Ascending aorta (tissue), 2 donors: Measurements from ENCODE around the gene UBE2V1. TPM values are rescaled to one million over a fixed set of nuclear protein-coding genes. Genes with fewer than 3 reads are reported as not detected.
A peak's percentile ranks its signal among the peaks of the same experiment; 100 is the strongest.
"Not testable (repeated sequence)": the region's sequence is repeated elsewhere in the genome, so short reads cannot be mapped to it uniquely, and the experiment has no call there.

Experiments
- DNase-seq, 2 donors: peaks; one replicate each; pipeline ENCODE4 v3.0.0-alpha.2; 2019; ENCODE audit warnings: low spot score in 2 of 2
- H3K27ac ChIP-seq, 2 donors: fragments of 200-600 bp; sonication (generic); one replicate each; pipeline ENCODE4 v1.5.1; 2016 to 2017; ENCODE audit warnings: mild to moderate bottlenecking in 1 of 2
- H3K27me3 ChIP-seq: fragments of 200-600 bp; sonication (generic); one replicate; pipeline ENCODE4 v1.5.1; 2017
- H3K36me3 ChIP-seq, 2 donors: fragments of 200-600 bp; sonication (generic); one replicate each; pipeline ENCODE4 v1.5.1; 2016
- H3K4me1 ChIP-seq, 2 donors: fragments of 200-600 bp; sonication (generic); one replicate each; pipeline ENCODE4 v1.5.1; 2016 to 2017; ENCODE audit warnings: mild to moderate bottlenecking in 1 of 2
- H3K4me3 ChIP-seq, 2 donors: fragments of 200-600 bp; sonication (generic); one replicate each; pipeline ENCODE4 v1.5.1; 2016 to 2017; ENCODE audit warnings: mild to moderate bottlenecking in 1 of 2
- H3K9me3 ChIP-seq, 2 donors: fragments of 200-600 bp; sonication (generic); one replicate each; pipeline ENCODE4 v1.5.1; 2016
- intact Hi-C: fragments of 100-400 bp; cut with DNase I; formaldehyde crosslinking; loops from one replicate; pipeline ENCODE4 v1.15.1; 2023
- total RNA-seq: library from RNA; depleted of rRNA; stranded (reverse); fragments of >200 nt; gene quantifications from one replicate; pipeline ENCODE4 v1.1.0, GENCODE V29; 2016
- TF ChIP-seq, protein P1 (sequence below), 3 experiments: fragments of 200-600 bp in 2 of 3; fragments of 450-650 bp in 1 of 3; sonication (generic) in 2 of 3; IDR thresholded peaks; one replicate each; pipeline ENCODE4 v1.5.1; 2016 to 2019; ENCODE audit warnings: antibody characterized with exemption in 3 of 3, mild to moderate bottlenecking in 1 of 3, moderate library complexity in 1 of 3

The UBE2V1 gene
- total RNA-seq, 1 donor from 2014 or later = 39.4 TPM

DNA sequence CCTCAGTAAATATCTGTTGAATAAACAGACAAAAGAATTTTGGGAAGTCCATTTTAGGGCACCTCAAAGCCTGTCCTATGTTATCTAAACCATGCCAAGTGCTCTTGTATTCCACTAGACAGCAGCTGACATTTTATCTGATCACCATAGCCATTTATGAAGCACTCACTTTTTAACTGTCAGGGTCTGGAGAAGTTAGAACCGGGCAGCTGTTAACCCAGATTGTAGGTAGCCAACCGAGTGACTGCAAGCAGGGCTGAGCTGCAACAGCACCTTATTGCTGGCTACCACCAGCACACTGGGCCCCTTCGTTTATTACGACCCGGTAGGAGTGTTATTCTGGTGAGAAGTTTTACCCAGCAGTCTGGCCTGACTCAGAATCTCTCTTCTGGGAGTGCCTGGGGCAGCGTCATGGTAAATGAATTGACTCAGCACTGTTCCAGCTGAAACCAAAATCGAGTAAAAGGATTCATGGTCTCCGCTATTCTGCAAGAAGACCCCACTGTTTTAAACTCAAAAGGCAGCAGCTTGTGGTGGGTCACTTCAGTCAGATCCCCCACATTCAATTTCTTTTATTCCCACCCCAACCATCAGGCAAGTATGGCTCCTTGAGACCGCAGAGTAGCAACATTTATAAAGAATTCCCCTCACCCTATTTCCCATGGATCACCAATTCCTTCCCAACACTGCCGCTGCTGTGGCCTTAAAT, 1.7 kb downstream of the UBE2V1 start:
- Histone ChIP-seq H3K27ac (peak overlapping the region; percentile 94 to 97), H3K36me3 (no peaks in the 10 kb centered on the region), H3K9me3 (no peaks in the 10 kb centered on the region), H3K27me3 (no peaks in the 10 kb centered on the region), H3K4me1 (peaks cover 5 to 59% of the 10 kb centered on the region in 2 donors), H3K4me3 (peak overlapping the region; percentile 92 to 97)
- peak in 1 of 2 donors; percentile 65 for DNase-seq
- TF ChIP-seq, protein P1, sequence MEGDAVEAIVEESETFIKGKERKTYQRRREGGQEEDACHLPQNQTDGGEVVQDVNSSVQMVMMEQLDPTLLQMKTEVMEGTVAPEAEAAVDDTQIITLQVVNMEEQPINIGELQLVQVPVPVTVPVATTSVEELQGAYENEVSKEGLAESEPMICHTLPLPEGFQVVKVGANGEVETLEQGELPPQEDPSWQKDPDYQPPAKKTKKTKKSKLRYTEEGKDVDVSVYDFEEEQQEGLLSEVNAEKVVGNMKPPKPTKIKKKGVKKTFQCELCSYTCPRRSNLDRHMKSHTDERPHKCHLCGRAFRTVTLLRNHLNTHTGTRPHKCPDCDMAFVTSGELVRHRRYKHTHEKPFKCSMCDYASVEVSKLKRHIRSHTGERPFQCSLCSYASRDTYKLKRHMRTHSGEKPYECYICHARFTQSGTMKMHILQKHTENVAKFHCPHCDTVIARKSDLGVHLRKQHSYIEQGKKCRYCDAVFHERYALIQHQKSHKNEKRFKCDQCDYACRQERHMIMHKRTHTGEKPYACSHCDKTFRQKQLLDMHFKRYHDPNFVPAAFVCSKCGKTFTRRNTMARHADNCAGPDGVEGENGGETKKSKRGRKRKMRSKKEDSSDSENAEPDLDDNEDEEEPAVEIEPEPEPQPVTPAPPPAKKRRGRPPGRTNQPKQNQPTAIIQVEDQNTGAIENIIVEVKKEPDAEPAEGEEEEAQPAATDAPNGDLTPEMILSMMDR (IDR thresholded peaks at IDR 0.05) = no peak
- intact Hi-C loops = no loop called here

DNA sequence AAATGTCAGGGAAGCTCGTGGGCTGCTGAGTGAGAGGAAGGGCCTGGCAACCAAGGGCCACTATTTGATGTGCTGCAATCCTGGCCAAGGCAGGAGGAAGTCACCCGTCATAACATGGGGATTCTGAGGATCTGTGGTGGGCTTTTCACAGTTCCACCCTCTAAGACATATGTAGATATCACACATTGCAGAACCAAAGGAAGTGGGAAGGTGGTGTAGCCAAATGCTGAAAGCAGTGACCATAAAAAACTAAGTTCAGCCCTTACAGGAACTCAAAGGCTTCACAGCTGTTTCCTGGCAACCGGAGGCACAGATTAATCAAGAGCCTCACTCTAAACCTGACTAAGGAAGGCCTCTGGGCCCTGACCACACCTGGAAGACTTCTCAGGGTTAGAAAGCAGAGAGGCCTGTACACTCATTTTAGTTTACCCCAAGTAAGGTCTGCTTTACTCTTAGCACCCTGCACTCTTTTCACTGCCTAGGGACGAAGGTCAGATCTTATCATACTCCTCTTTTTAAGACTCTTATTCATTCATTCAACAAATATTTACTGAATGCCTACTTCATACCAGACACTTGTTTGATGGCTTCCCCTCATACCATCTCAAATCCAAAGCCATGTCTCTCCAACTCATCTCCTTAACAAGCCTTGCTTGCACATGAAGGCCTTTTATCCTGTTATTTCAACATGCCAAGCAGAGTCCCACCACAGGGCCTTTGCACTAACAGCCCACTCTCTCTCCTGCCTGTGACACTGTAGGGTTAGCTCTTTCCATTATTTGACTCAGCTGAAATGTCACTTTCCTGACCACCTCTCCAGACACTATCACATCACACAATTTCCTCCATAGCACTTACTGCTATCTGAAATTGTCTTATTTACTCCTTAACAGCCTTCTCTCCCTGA, 2.6 kb downstream of the UBE2V1 start:
- H3K36me3 ChIP-seq = no peaks in the 10 kb centered on the region
- peak overlapping the region; percentile 27 to 97 for H3K27ac ChIP-seq
- peak overlapping the region in 1 of 2 donors; percentile 92 for H3K4me3 ChIP-seq
- peaks cover 9 to 56% of the 10 kb centered on the region in 2 donors for H3K4me1 ChIP-seq
- intact Hi-C loops = no loop called here
- H3K9me3 ChIP-seq = no peaks in the 10 kb centered on the region
- H3K27me3 ChIP-seq = no peaks in the 10 kb centered on the region
- peak in 1 of 2 donors; percentile 66 for DNase-seq
- TF ChIP-seq, protein P1 (IDR thresholded peaks at IDR 0.05) = no peak

DNA sequence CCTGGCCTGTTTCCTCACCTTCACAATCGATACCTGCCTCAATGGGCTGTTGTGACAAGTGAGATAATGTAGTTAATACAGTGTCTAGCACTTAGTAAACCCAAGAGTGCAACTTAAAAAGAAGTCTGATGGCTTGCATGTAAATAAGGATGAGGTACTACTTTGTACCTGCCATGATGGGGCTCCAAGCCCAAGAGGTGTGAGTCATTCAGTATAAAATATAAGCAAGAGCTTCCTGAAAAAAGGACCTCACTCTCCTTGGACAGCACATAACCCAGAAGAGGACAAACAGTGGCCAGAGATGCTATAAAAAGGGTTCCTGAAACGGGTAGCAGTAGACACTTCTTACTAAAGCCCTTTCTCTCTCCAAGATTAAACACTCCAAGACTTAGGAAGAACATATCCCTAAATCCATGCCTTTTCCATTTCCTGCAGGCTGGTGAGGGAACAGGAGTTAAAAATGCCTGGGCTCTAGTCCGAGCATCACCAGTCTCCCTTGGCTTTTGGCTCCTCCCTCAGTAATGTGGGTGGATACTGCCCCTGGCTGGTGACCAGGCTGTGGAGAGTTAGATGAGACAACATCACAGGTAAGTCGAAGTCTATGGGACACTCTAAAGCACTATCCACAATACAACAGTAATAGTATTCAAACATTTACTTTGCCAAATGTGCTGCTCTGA, 4.3 kb downstream of the UBE2V1 start:
- Histone ChIP-seq H3K36me3 (no peaks in the 10 kb centered on the region), H3K4me3 (no peak overlapping the region), H3K27me3 (no peaks in the 10 kb centered on the region), H3K4me1 (peaks cover 11 to 54% of the 10 kb centered on the region in 2 donors), H3K27ac (peak overlapping the region in 1 of 2 donors; percentile 16), H3K9me3 (no peaks in the 10 kb centered on the region)
- TF ChIP-seq, protein P1 (IDR thresholded peaks at IDR 0.05) = no peak
- intact Hi-C loops = no loop called here
- DNase-seq = peak in 1 of 2 donors; percentile 56

DNA sequence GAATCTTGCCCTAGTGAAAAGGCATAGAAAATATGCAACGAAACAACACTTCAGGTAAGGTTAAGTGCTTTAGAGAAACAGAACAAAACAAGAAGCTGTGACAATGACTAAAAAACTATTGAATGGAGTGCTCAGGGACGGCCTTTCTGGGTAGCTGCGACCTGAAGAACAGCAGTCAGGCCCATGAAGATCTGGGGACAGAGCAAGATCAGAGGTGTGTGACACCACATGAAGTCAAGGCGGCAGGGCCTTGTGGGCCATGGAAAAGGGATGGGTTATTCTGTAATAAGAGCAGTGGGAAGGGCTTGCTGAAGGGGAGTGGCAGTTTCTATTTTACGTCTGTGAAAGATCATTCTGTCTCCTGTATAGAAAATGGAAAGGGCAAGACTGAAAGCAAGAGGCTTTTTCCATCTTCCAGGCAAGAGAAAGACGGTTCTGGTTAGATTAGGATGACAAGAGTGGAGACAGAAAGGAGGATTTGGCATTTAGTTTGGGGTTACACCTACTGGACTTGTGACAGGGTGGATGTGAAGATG, 5.1 kb downstream of the UBE2V1 start:
- TF ChIP-seq, protein P1 (IDR thresholded peaks at IDR 0.05) = no peak
- peaks cover 11 to 52% of the 10 kb centered on the region in 2 donors for H3K4me1 ChIP-seq
- DNase-seq = peak in 1 of 2 donors; percentile 35
- no peaks in the 10 kb centered on the region for H3K36me3 ChIP-seq
- no peaks in the 10 kb centered on the region for H3K27me3 ChIP-seq
- H3K4me3 ChIP-seq = no peak overlapping the region
- H3K27ac ChIP-seq = peak overlapping the region in 1 of 2 donors; percentile 16
- intact Hi-C loops = no loop called here
- no peaks in the 10 kb centered on the region for H3K9me3 ChIP-seq

DNA sequence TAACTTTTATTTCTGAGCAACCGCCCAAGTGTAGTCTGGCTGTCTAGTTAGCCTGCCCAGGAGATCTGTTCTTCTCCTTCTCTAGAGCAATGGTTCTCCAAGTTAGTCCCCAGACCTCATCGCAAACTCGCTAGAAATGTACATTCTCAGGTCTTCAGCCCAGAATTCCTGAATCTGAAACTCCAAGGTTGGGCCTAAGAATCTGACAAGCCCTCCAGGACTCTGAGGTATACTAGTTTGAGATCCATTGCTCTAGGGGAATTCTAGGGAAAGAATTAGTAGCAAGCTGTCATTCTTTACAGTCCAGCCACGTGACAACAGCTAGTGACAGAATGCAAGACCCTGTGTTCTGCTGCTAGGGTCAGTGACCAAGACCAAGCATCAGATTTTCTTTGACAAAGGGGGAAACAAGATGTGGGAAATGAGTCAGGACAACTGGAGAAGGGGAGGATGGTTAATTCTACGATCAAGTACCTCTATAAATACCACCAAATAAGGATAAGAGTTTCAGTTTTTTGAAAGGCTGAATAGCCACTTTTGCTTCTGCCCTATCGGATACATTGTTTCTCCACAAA, 5.8 kb downstream of the UBE2V1 start:
- peaks cover 11 to 52% of the 10 kb centered on the region in 2 donors for H3K4me1 ChIP-seq
- no peaks in the 10 kb centered on the region for H3K9me3 ChIP-seq
- TF ChIP-seq, protein P1 (IDR thresholded peaks at IDR 0.05) = no peak
- DNase-seq = peak in 1 of 2 donors; percentile 18
- H3K36me3 ChIP-seq = no peaks in the 10 kb centered on the region
- no peak overlapping the region for H3K4me3 ChIP-seq
- H3K27me3 ChIP-seq = no peaks in the 10 kb centered on the region
- intact Hi-C loops = no loop called here
- H3K27ac ChIP-seq = peak overlapping the region in 1 of 2 donors; percentile 23

DNA sequence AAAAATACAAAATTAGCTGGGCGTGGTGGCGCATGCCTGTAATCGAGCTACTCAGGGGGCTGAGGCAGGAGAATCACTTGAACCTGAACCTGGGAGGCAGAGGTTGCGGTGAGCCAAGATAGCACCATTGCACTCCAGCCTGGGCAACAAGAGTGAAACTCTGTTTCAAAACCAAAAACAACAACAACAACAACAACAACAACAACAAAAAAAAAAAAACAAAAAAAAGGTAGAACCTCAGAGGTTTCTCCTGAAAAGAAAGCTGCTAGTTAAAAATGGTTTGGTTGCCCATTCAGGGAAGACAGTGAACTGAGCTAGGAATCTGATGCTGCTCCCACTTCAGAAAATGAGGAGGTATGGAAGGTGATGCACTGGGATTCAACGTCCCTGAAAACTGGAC, 6.3 kb downstream of the UBE2V1 start:
- H3K36me3 ChIP-seq, intact Hi-C loops, H3K4me3 ChIP-seq, H3K9me3 ChIP-seq, DNase-seq, H3K27me3 ChIP-seq: not testable (repeated sequence)
- Histone ChIP-seq H3K4me1 (peaks cover 11 to 50% of the 10 kb centered on the region in 2 donors), H3K27ac (peak overlapping the region in 1 of 2 donors; percentile 42)

DNA sequence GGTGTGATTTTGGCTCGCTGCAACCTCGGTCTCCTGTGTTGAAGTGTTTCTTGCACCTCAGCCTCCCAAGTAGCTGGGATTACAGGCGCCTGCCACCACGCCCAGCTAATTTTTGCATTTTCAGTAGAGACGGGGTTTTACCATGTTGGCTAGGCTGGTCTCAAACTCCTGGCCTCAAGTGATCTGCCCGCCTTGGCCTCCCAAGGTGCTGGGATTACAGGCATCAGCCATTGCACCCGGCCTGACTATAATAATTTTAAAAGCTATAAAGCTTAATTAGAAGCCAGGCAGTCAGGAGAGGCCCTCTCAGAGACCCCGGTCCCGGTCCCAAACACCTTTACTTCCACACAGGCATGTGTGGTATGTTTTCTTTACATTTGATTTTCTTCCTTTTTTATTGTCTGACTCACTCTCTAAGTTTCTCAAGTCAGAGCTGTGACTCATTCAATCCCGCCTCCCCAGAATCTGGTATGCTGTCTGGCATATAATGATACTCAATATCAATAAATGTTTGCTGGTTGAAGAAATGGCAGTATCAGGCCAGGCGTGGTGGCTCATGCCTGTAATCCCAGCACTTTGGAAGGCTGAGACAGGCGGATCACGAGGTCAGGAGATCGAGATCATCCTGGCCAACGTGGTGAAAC, 9.4 kb downstream of the UBE2V1 start:
- H3K4me3 ChIP-seq, H3K36me3 ChIP-seq, H3K27me3 ChIP-seq, H3K9me3 ChIP-seq, intact Hi-C loops: not testable (repeated sequence)
- DNase-seq = peak in 1 of 2 donors; percentile 65
- Histone ChIP-seq H3K4me1 (peaks cover 6 to 42% of the 10 kb centered on the region in 2 donors), H3K27ac (peak overlapping the region in 1 of 2 donors; percentile 19)
